ENCODE results near the gene DOCK3.
"Not testable (repeated sequence)": the region's sequence is repeated elsewhere in the genome, so short reads cannot be mapped to it uniquely, and the experiment has no call there.

DOCK3 gene

DNA sequence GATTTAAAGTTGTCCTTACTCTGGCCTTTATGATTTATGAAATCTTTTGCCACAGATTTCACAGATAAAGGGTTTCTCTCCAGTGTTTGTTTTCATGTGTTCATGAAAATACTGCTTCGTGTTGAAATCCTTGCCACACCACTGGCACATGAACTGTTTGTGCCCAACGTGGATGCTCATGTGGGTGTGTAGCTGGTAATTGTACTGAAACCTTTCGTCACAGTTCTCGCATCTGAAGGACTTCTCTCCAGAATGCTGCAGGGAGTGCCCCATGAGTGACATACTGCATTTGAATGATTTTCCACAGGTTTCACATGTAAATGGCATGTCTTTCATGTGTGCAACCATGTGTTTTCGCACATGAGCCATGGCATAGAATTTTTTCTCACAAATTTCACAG is 111.9 kb downstream of the DOCK3 start:
- no peak for DNase-seq (ENCODE audit: extremely low read depth in 1 of 2, low read depth in 1 of 2)

DNA sequence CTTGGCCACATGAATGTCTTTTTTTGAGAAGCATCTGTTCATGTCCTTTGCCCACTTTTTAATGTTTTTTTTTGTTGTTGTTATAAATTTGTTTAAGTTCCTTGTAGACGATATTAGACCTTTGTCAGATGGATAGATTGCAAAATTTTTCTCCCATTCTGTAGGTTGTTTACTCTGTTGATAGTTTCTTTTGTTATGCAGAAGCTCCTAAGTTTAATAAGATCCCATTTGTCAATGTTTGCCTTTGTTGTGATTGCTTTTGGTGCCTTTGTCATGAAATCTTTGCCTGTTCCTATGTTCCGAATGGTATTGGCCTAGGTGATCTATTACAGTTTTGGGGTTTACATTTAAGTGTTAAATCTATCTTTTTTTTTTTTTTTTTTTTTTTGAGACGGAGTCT is 116.2 kb downstream of the DOCK3 start:
- not testable (repeated sequence) for DNase-seq (ENCODE audit: extremely low read depth in 1 of 2, low read depth in 1 of 2)

DNA sequence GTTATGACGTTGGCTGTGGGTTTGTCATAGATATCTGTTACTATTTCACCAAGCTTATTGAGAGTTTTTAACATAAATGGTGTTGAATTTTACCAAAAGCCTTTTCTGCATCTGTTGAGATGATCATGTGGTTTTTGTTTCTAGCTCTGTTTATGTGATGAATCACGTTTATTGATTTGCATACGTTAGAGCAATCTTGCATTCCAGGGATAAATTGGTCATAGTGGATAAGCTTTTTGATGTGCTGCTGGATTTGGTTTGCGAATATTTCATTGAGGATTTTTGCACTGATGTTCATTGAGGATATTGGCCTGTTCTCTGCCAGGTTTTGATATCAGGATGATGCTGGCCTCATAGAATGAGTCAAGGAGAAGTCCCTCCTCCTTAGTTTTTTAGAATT is 117.8 kb downstream of the DOCK3 start:
- DNase-seq (ENCODE audit: extremely low read depth in 1 of 2, low read depth in 1 of 2): no peak

DNA sequence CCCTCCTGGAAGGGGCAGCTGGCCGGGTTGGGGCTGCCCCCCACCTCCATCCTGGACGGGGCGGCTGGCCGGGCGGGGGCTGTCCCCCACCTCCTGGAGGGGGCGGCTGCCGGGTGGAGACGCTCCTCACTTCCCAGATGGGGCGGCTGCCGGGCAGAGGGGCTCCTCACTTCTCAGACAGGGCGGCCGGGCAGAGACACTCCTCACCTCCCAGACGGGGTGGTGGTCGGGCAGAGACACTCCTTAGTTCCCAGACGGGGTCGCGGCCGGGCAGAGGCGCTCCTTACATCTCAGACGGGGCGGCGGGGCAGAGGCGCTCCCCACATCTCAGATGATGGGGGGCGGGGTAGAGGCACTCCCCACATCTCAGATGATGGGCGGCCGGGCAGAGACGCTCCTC is 129.1 kb downstream of the DOCK3 start:
- not testable (repeated sequence) for DNase-seq (ENCODE audit: extremely low read depth in 1 of 2, low read depth in 1 of 2)

DNA sequence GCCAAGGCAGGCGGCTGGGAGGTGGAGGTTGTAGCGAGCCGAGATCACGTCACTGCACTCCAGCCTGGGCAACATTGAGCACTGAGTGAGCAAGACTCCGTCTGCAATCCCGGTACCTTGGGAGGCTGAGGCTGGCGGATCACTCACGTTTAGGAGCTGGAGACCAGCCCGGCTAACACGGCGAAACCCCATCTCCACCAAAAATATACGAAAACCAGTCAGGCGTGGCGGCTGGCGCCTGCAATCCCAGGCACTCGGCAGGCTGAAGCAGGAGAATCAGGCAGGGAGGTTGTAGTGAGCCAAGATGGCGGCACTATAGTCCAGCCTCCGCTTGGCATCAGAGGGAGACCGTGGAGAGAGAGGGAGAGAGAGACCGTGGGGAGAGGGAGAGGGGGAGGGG is 129.6 kb downstream of the DOCK3 start:
- DNase-seq (ENCODE audit: extremely low read depth in 1 of 2, low read depth in 1 of 2): not testable (repeated sequence)

DNA sequence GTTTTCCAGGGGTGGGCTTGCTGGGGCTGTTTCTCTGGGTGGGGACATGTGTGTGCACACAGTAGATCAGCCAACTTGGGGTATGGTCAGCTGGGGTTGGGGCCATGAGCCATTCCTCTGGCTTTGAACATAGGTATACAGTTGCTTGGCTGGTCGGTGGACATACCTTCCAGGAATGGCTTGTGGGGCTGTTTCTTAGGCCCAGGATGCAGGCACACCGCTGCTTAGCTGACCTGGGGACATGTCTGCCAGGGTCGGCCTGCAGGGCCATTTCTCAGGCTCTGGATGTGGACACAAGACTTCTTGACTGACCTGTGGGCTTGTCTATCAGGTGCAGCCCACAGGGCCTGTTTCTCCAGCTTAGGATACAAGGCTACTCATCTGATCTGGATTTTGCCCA is 130.6 kb downstream of the DOCK3 start:
- DNase-seq (ENCODE audit: extremely low read depth in 1 of 2, low read depth in 1 of 2): no peak

- no peak for DNase-seq (ENCODE audit: extremely low read depth in 1 of 2, low read depth in 1 of 2)
Measured at GRCh38 chr3:50806031-50806430, 131.3 kb downstream of the DOCK3 start.

GRCh38 chr3:50806806-50807205 is 132.1 kb downstream of the DOCK3 start:
- DNase-seq (ENCODE audit: extremely low read depth in 1 of 2, low read depth in 1 of 2): no peak

GRCh38 chr3:50807266-50807665 is 132.5 kb downstream of the DOCK3 start:
- no peak for DNase-seq (ENCODE audit: extremely low read depth in 1 of 2, low read depth in 1 of 2)

- DNase-seq (ENCODE audit: extremely low read depth in 1 of 2, low read depth in 1 of 2): no peak
Measured at GRCh38 chr3:50811893-50812292, 137.2 kb downstream of the DOCK3 start.

DNA sequence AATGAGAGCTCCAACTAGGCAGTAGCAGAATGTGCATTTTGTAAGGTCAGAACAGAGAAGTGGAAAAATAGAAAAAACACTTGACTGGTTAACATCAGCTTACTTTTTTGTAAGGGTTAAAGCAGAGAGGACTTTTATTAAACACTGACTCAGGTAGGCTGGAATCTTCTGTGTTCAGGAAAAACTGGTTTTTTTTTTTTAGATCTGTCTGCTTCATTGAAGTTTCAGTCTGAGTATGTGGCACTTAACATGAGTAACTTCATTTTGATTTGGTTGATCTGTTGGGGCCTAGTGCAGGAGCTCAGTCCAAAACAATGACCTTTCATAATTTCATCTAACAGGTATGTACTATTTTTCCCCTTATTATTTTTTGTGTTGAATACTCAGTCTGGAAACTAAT is 141.1 kb downstream of the DOCK3 start:
- no peak for DNase-seq (ENCODE audit: extremely low read depth in 1 of 2, low read depth in 1 of 2)

GRCh38 chr3:50816894-50817293 is 142.2 kb downstream of the DOCK3 start:
- DNase-seq (ENCODE audit: extremely low read depth in 1 of 2, low read depth in 1 of 2): no peak

DNA sequence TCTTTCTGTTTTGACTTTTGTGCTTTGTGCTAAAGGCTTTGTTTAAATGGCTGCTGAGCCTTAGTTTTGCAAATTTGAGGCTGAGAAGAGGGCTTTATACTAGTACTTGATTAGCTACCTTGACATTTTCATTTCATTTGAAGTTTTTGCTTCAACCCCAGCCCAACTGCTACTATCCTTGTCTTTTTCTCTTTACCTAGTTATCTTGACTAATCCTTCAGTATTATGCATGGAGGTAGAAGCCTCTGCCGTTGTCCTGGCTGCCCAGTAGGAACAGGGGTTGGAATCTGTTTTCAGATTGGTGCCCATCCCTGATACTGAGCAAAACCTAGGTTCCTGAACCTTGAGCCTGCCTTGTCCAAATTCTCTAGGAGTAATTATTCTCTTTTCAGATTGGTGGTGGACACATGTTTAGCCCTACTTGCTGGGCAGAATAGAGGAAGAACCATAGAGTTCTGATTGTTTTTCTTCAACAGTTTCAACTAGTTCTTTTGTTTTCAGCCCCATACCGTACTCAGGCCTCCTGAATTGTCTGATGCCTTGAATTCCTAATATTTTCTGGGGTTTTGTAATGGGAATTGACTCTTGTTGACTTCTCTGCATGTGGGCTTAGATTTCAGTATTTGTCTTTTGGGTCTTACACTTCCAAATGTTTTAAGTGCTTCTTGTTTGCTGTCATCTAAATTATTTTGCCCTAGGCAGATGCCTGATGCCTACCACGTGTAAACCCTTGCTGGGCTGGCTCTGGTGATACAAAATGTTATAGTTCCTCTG is 143.2 kb downstream of the DOCK3 start:
- DNase-seq (ENCODE audit: extremely low read depth in 1 of 2, low read depth in 1 of 2): no peak

GRCh38 chr3:50819882-50820281 is 145.2 kb downstream of the DOCK3 start:
- DNase-seq (ENCODE audit: extremely low read depth in 1 of 2, low read depth in 1 of 2): no peak

DNA sequence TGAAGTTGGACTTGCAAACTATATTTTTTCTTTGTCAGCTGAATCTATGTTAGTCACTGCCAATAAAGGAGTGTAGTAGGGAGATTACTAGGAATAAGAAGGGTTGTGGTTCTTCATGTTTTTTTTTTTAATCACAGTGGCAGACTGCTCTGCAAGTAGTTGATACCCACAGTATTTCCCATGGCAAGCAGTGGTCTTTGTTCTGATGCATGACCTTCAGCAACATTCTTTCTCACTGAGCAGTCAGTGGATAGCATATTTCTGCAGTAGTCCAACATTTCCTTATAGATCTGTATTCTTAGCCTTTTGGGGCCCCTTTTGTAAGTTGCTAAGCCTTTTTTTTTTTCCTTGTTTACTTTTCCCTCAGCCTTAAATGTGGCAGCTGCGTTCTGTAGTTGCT is 151.1 kb downstream of the DOCK3 start:
- DNase-seq (ENCODE audit: extremely low read depth in 1 of 2, low read depth in 1 of 2): no peak

GRCh38 chr3:50830451-50830850 is 155.7 kb downstream of the DOCK3 start:
- no peak for DNase-seq (ENCODE audit: extremely low read depth in 1 of 2, low read depth in 1 of 2)

GRCh38 chr3:50831009-50831408 is 156.3 kb downstream of the DOCK3 start:
- not testable (repeated sequence) for DNase-seq (ENCODE audit: extremely low read depth in 1 of 2, low read depth in 1 of 2)

DNA sequence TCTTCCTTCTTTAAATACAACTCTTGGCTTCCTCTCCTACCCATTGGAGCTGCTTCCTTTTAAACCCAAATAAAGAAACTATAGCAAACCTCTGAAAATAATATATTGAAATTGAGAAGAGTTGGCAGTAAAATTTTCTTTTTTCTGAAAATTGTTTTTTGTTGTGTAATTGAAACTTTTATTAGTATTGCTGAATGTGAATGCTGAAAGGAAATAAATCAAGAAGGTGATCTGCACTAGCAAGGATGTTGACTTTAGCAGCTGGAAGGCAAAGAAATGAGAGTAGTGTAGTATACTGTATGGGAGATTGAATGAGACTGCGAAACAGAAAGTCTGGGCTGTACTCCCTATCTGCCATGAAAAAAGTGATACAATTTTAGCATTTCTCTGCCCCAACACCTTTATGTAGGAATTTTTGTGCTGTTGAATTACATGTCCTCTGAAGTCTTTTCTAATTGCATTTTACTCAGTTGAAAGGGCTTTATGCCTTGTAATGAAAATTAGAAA is 166.3 kb downstream of the DOCK3 start:
- DNase-seq (ENCODE audit: extremely low read depth in 1 of 2, low read depth in 1 of 2): no peak

GRCh38 chr3:50848308-50848707 is 173.6 kb downstream of the DOCK3 start:
- no peak for DNase-seq (ENCODE audit: extremely low read depth in 1 of 2, low read depth in 1 of 2)

GRCh38 chr3:50850639-50851511 is 176.1 kb downstream of the DOCK3 start:
- DNase-seq (ENCODE audit: extremely low read depth in 1 of 2, low read depth in 1 of 2): no peak

DNA sequence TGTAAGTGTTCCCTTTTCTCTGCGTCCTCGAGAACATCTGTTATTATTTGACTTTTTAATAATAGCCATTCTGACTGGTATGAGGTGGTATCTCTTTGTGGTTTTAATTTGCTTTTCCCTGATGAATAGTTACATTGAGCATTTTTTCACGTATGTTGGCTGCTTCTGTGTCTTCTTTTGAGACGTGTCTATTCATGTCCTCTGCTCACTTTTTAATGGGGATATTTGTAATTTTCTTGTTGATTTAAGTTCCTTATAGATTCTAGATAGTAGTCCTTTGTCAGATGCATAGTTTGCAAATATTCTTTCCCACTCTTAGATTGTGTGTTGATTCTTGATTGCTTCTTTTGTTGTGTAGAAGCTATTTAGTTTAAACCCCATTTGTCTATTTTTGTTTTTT is 179.2 kb downstream of the DOCK3 start:
- DNase-seq (ENCODE audit: extremely low read depth in 1 of 2, low read depth in 1 of 2): no peak

DNA sequence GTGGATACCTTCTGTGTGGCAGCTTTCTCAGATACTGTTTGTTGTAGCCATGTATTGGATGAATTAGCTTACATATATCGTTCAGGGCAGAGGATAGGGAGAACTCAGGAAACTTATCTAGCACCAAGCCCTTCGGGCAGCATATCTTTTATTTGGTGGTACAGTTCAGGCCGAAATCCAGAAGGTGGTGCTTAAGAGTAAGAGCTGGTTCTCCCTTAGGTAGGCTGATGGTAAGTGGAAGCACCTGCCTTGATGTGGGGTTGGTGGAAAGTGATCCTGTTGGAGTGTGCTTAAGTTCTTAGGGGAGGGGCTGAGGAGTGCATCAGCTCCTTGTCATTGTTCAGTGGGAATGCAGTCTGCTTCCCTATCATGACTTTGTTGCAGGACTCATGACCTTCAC is 187.5 kb downstream of the DOCK3 start:
- no peak for DNase-seq (ENCODE audit: extremely low read depth in 1 of 2, low read depth in 1 of 2)
